ENCODE results near the gene FAM83F. TPM values are rescaled to one million over a fixed set of nuclear protein-coding genes. Genes with fewer than 3 reads are reported as not detected.

The FAM83F gene
- total RNA-seq, 1 donor, result 2.7 TPM

DNA sequence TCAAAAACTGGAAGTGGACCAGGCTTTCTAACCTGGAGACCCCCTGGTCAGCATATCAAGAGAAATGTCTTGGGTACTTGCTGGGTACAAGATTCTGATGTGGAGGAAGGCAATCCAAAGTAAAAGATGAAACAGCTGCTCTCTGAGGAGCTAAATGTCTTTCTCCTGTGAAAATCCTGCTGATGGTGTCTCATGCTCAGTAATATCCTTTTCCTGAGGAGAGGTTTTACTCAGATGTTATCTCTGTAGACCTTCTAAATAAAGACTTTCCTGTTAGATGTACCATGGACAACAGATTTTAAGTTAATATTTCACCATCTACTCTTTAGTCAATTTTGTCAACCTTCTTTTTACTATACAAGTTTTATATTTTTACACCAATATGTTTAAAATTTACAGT is 62.9 kb downstream of the FAM83F start:
- Histone ChIP-seq H3K9me3 (ENCODE audit: low read depth, low read length) (no peaks in the 10 kb centered on the region), H3K27me3 (ENCODE audit: insufficient read depth, low read length) (no peaks in the 10 kb centered on the region), H3K4me3 (ENCODE audit: low read length) (no peak overlapping the region), H3K4me1 (ENCODE audit: insufficient read depth, low read length) (peaks cover 53% of the 10 kb centered on the region)

DNA sequence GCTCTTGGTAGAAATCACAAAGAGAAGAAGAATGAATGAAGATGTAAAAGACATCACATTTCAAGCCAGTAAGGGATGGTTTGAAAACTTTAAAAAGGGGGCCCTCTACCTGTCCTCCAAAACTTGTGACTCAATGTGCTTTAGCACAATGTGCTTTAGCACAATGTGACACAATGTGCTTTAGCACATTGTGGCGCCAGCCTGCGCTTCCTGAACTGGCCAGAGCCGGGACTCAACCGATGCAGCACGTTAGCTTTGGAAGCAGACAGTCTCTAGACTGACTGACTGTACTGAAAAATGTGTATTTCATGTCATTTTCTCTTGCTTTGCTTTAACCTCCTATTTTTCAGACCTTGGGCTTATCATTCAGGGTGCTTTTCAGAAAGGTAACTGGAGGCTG is 63.5 kb downstream of the FAM83F start:
- no peaks in the 10 kb centered on the region for H3K27me3 ChIP-seq (ENCODE audit: insufficient read depth, low read length)
- peaks cover 49% of the 10 kb centered on the region for H3K4me1 ChIP-seq (ENCODE audit: insufficient read depth, low read length)
- H3K9me3 ChIP-seq (ENCODE audit: low read depth, low read length), result no peaks in the 10 kb centered on the region
- H3K4me3 ChIP-seq (ENCODE audit: low read length), result no peak overlapping the region

DNA sequence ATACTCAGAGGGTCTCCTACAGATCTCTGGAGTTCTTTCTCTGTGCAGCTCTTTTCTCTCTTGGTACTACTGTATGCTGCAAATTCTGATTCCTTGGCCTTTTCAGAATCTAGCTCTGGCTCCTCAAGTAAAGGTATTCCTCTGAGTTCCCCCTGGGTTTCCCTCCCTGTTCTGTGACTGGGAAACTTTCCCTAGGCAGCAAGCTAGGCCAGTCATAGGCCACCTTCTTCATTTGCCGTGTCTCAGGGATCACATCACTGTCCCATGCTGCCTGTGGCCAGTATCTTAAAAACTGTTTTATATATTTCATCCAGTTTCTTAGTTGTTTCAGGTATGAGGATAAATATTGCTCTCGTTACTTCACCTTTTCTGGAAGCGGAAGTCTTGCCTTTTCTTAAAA is 71.2 kb downstream of the FAM83F start:
- Histone ChIP-seq H3K27me3 (ENCODE audit: insufficient read depth, low read length) (no peaks in the 10 kb centered on the region), H3K9me3 (ENCODE audit: low read depth, low read length) (no peaks in the 10 kb centered on the region), H3K4me1 (ENCODE audit: insufficient read depth, low read length) (peaks cover 15% of the 10 kb centered on the region), H3K4me3 (ENCODE audit: low read length) (no peak overlapping the region)

DNA sequence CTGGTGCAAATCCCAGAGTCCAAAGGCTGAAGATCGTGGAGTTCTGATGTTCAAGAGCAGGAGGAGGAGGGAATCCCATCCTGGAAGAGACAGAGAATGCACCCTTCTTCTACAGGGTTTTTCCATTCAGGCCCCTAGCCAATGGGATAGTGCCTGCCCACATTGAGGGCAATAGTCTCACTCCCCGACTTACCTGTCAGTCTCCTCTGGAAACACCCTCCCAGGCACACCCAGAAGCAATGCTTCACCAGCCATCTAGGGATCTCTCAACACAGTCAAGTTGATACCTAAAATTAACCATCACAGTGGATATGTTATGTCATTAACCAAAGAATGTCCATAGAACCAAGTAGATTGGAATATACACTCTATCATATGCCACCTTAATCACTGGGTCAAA is 72.9 kb downstream of the FAM83F start:
- peaks cover 22% of the 10 kb centered on the region for H3K4me1 ChIP-seq (ENCODE audit: insufficient read depth, low read length)
- H3K27me3 ChIP-seq (ENCODE audit: insufficient read depth, low read length), result no peaks in the 10 kb centered on the region
- no peaks in the 10 kb centered on the region for H3K9me3 ChIP-seq (ENCODE audit: low read depth, low read length)
- H3K4me3 ChIP-seq (ENCODE audit: low read length), result no peak overlapping the region

DNA sequence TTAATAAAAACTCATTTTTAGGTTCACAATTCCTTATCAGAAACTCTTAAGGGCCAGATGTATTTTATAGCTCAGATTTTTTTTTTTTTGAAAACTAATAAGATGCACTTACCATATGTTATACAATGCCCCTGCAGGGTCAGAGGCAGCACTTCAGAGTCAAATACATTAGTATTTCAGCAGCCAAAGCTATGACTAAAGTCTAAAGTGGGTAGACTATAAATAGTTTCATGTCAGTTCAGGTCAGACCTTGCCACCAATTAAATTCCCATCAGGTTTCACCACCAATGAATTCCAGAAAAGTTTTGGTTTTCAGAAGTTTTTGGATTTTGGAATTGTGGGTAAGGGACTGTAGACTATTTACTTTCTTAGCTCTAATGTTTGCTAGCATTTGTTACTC is 75.9 kb downstream of the FAM83F start:
- Histone ChIP-seq H3K4me1 (ENCODE audit: insufficient read depth, low read length) (peaks cover 20% of the 10 kb centered on the region), H3K9me3 (ENCODE audit: low read depth, low read length) (no peaks in the 10 kb centered on the region), H3K4me3 (ENCODE audit: low read length) (no peak overlapping the region), H3K27me3 (ENCODE audit: insufficient read depth, low read length) (no peaks in the 10 kb centered on the region)

DNA sequence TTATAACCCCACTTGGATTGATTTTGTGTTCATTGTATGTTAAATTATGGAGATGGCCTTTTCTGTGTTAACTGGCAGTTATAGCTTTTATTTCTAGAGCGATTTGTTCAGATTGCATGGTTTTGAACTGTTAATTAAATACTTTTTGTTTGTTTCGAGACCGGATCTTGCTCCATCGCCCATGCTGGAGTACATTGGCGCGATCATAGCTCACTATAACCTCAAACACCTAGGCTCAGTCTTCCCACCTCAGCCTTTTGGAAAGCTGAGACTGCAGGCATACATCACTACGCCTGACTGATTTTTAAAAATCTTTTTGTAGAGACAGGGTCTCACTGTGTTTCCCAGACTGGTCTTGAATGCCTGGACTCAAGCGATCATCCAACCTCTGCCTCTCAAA is 77.0 kb downstream of the FAM83F start:
- Histone ChIP-seq H3K4me3 (ENCODE audit: low read length) (no peak overlapping the region), H3K4me1 (ENCODE audit: insufficient read depth, low read length) (peaks cover 24% of the 10 kb centered on the region), H3K9me3 (ENCODE audit: low read depth, low read length) (no peaks in the 10 kb centered on the region), H3K27me3 (ENCODE audit: insufficient read depth, low read length) (no peaks in the 10 kb centered on the region)

DNA sequence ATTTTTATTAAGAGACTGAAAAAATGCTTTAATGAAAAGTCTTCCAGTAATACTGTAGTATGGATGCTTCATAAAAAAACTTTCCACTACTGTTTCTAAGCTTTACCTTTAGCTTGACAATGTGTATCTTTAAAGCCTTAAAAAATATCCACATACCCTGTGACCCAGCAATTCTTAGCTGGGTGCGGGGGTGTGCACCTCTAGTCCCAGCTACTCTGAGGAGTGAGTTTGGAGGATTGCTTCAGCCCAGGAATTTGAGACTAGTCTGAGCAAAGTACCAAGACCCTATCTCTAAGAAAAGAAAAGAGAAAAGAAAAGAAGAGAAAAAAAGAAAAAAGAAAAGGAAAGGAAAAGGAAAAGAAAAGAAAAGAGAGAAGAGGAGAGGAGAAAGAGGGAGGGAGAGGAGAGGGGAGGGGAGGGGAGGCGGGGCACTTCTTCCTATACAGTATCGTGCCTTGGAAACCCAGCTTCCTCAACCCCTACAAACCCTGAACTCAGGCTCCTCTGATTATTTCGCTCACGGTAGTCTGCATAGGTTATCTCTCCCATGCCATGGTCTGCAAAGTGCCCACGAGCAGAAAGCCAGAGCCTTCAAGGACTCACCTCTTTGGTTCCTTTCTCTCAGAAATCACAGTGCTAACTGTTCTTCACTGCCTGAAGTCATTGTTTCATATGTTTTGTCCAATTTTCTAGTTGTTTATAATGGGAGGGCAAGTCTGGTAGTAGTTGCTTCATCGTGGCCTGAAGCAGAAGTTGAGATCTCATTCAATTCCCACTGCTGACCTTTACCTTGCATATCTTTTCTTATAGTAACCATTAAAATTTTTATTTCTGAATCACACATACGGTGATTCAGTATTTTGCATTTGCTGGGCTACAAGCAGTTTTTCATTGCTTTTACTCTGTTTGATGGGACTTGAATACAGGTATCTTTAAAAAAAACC is 82.2 kb downstream of the FAM83F start:
- peaks cover 35% of the 10 kb centered on the region for H3K4me1 ChIP-seq (ENCODE audit: insufficient read depth, low read length)
- H3K9me3 ChIP-seq (ENCODE audit: low read depth, low read length), result no peaks in the 10 kb centered on the region
- no peak overlapping the region for H3K4me3 ChIP-seq (ENCODE audit: low read length)
- no peaks in the 10 kb centered on the region for H3K27me3 ChIP-seq (ENCODE audit: insufficient read depth, low read length)

DNA sequence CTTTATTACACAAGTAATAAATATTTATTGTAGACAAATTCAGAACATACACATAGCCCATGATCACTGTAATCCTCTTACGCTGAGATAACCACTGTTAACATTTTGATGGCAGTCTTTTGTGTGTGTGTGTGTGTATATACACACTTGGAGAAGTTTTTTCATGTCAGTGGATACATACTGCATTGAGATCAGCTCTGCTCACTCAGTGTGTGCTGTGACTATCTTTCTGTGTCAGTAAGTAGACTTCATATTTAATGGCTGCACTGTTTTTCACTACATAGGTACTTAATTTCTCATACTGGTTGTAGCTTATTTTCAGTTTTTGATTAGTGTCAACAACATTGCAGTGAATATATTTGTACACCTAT is 82.9 kb downstream of the FAM83F start:
- Histone ChIP-seq H3K27me3 (ENCODE audit: insufficient read depth, low read length) (no peaks in the 10 kb centered on the region), H3K4me3 (ENCODE audit: low read length) (no peak overlapping the region), H3K4me1 (ENCODE audit: insufficient read depth, low read length) (peaks cover 34% of the 10 kb centered on the region), H3K9me3 (ENCODE audit: low read depth, low read length) (no peaks in the 10 kb centered on the region)

DNA sequence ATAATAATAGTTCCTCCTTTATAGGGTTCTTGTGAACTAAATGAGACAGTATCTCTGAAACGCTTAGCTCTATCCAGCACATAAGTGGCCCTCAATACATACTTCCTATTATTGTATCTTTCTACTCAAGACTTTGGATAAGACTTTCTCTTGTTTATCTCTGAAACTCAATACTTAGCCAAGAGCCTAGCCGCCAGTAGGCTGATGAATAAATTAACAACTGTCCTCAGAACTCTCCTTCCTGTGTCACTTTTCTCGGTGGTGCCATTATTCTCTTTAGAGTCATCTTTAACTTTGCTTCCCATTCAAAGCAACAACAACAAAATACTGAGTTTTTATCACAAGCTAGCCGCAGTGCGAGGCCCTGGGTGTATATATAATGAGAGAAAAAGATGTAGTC is 86.9 kb downstream of the FAM83F start:
- Histone ChIP-seq H3K27me3 (ENCODE audit: insufficient read depth, low read length) (no peaks in the 10 kb centered on the region), H3K9me3 (ENCODE audit: low read depth, low read length) (no peaks in the 10 kb centered on the region), H3K4me1 (ENCODE audit: insufficient read depth, low read length) (peaks cover 25% of the 10 kb centered on the region), H3K4me3 (ENCODE audit: low read length) (no peak overlapping the region)

DNA sequence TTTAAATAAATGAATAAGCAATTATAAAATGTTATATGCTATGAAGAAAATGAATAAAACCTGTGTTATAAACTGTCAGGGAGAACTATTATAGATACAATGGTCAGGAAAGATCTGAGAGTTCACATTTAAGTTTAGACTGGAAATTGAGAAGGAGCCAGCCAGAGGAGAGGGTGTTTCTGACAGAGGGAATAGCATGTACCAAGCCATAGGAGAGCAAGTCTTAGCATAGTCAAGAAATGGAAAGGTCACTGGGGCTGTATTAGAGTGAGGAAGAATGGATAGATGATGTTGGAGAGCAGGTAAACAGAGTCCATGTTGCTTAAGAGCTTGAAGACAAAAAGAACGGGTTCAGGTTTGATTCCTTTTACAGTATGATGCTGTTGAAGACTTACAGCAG is 87.4 kb downstream of the FAM83F start:
- Histone ChIP-seq H3K9me3 (ENCODE audit: low read depth, low read length) (no peaks in the 10 kb centered on the region), H3K4me1 (ENCODE audit: insufficient read depth, low read length) (peaks cover 20% of the 10 kb centered on the region), H3K4me3 (ENCODE audit: low read length) (no peak overlapping the region), H3K27me3 (ENCODE audit: insufficient read depth, low read length) (no peaks in the 10 kb centered on the region)

DNA sequence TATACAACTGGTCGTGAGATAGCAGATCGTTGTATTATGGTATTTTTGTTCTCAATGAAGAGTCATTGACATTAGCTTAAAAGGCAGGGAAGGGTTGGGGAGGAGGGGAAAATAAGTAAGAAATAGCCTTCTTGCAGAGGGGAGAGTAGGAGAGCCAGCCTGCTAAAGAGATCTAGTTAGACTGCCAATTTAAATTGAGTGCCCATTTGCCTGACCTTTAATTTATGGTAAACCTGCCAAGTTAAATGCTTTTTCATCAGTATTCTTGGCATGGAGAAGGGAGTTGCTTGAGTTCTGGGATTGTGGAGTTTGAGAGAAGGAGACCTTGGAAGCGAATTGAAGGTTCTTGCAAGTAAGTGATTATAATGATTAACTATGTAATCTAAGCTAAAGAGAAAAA is 89.0 kb downstream of the FAM83F start:
- Histone ChIP-seq H3K4me3 (ENCODE audit: low read length) (no peak overlapping the region), H3K27me3 (ENCODE audit: insufficient read depth, low read length) (no peaks in the 10 kb centered on the region), H3K4me1 (ENCODE audit: insufficient read depth, low read length) (peaks cover 26% of the 10 kb centered on the region), H3K9me3 (ENCODE audit: low read depth, low read length) (no peaks in the 10 kb centered on the region)

DNA sequence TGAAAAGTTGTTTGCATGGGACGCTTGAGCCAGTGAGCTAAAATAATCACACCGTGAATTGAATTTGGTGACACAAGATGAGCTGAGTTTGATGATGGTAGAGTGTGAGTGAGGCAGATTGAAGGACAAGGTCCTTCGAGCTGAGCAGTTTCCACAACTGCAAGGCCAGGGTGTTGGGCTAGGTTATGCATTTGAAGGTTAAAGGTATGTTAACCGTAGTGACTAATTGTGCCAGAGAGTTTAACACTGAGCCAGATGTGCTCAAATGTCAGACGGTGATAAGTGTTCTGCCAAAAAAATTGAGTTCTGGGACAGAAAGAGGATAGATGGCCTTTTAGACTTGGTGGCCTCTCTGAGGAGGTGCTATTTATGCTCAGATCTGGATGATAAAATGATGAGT is 89.5 kb downstream of the FAM83F start:
- peaks cover 23% of the 10 kb centered on the region for H3K4me1 ChIP-seq (ENCODE audit: insufficient read depth, low read length)
- no peak overlapping the region for H3K4me3 ChIP-seq (ENCODE audit: low read length)
- no peaks in the 10 kb centered on the region for H3K27me3 ChIP-seq (ENCODE audit: insufficient read depth, low read length)
- no peaks in the 10 kb centered on the region for H3K9me3 ChIP-seq (ENCODE audit: low read depth, low read length)

DNA sequence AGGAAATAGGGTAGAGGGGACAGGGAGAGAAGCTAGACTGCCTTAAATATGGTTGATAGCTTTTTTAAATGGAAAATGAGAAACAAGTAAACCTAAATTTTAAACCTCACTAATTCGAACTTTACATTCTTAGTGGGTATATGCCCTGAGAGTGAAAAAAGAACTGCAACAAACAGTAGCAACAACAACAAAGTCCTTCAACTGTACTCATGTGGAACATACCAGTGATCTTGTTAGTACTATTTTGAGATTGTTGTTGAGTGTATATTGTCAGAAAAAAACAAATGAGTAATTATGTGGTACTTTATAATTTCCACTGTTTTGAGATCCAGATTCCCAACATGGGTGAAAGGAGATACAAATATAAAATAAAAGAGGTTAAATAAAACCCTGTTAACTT is 94.1 kb downstream of the FAM83F start:
- no peaks in the 10 kb centered on the region for H3K9me3 ChIP-seq (ENCODE audit: low read depth, low read length)
- H3K4me1 ChIP-seq (ENCODE audit: insufficient read depth, low read length), result peaks cover 26% of the 10 kb centered on the region
- no peaks in the 10 kb centered on the region for H3K27me3 ChIP-seq (ENCODE audit: insufficient read depth, low read length)
- H3K4me3 ChIP-seq (ENCODE audit: low read length), result no peak overlapping the region

Measured in mononuclear cell (primary cell).